ENCODE measurements around the gene RTKN. TPM values are rescaled to one million over a fixed set of nuclear protein-coding genes. Genes with fewer than 3 reads are reported as not detected.

Gene RTKN
- total and polyA plus RNA-seq, 2 of the 13 experiments (the other 11 are each of a cell fraction or from before 2014, with no cell fraction given) = 159 to 166 TPM

DNA sequence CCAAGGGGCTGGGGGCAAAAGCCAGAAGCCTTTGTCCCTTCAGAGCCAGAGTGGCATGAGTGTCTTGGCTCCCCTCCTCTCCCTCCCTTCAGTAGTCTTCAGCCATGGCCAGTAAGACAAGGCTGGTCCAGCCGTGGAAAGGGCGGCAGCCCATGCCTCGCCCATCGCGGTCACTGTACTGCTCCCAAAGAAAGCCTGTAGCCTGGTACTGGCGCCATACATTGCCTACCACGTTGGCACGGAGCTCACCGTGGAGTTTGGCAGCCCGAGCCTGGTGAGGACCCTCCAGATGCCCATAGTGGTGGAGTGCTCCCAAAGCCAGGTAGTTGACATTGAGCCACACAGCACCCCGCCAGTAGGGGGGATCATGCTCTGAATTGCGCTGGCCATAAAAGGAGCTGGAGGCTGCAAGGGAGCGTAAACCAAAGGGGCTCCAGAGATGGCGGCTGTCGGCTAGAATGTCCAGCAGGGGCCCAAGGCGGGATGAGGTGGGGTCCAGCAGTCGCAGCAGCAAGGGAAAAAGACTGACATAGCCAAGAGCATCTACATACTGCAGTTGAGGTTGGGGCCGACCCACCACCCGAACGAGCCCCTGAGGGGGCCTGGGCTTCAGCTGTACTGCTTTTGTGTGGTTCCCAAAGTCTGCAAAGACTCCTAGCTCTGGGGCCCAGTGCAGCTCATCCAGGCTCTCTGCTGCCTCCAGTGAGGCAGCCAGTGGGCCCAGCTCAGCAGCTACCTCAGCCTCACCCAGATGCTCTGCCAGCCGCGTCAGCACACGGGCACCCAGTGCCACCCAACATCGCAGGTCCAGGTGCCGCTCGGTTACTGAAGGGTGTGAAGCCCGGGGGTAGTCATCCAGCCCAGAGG, 19.7 kb upstream of the RTKN start:
- peaks cover 4% of the 10 kb centered on the region; the same call in 1 of the 2 replicates for H4K20me1 ChIP-seq (ENCODE audit: insufficient read depth, low read length)
- CTCF ChIA-PET (ENCODE audit: low intra/inter-chr PET ratio, low total read pairs) = interaction anchor here (0.8 to 1.4 kb wide), 2 partner anchors 71 to 126 kb away, joined by 4 to 5 read pairs; no protein-coding TSS in a partner anchor
- H3K4me1 ChIP-seq (ENCODE audit: insufficient read depth, low read length) = peaks cover 35% of the 10 kb centered on the region
- no peak overlapping the region for H3K4me2 ChIP-seq (ENCODE audit: low read depth, low read length)
- no peak overlapping the region for H3K9ac ChIP-seq (ENCODE audit: insufficient read depth, low read depth, low read length)
- POLR2A ChIA-PET = interaction anchor here (0.7 to 12.4 kb wide), 11 partner anchors 10 to 68 kb away, joined by 3 to 342 read pairs (median 6); partner anchors contain the start of genes AUP1, CCDC142, HTRA2 and MRPL53
- peaks cover 1 to 24% of the 10 kb centered on the region in 2 experiments for H3K36me3 ChIP-seq (replicated peaks in 1 of 2; ENCODE audit: control insufficient read depth in 1 of 2, insufficient read depth in 2 of 2, low read length in 2 of 2)
- H3K9me3 ChIP-seq (ENCODE audit: low read length) = no peaks in the 10 kb centered on the region
- H2AFZ ChIP-seq (ENCODE audit: low read length) = no peak overlapping the region
- H3K27me3 ChIP-seq (ENCODE audit: control insufficient read depth in 1 of 2, insufficient read depth in 2 of 2, low read length in 2 of 2) = no peaks in the 10 kb centered on the region; a peak in 1 of 5 replicates
- peaks cover 41% of the 10 kb centered on the region for H3K79me2 ChIP-seq (ENCODE audit: insufficient read depth, low read length)
- intact Hi-C loops (cut with micrococcal nuclease; ENCODE audit: unreplicated experiment) (no loop called here), in situ Hi-C loops (cut with HindIII; ENCODE audit: extremely low pct_ligation_motif_present, low pct_unique_long_range_greater_than_20kb) (no loop called here)
- DNase-seq (ENCODE audit: low spot score) (peak; percentile 51), ATAC-seq (no peak), FAIRE-seq (no peak)
- WGBS (ENCODE audit: low lambda C conversion rate) = 98% methylated on average over 14 of the region's 27 CpGs
- no peak overlapping the region for H3K4me3 ChIP-seq (replicated peaks in 1 of 3; ENCODE audit: insufficient read depth in 1 of 3, low read depth in 2 of 3, low read length in 3 of 3)
- no peak overlapping the region for H3K27ac ChIP-seq (ENCODE audit: extremely low read length, insufficient read depth, low read length)
- BruUV-seq (replicated peaks) = no TSS peak
- TF ChIP-seq ZBTB42 (CRISPR knock-in tag; IDR thresholded peaks at IDR 0.05) (no peak), ZNF263 (CRISPR knock-in tag; IDR thresholded peaks at IDR 0.05) (peak; percentile 99), EP300 (IDR thresholded peaks at IDR 0.05; ENCODE audit: low read depth in 2 of 2, low read length in 2 of 2) (no peak), EP300 (CRISPR knock-in tag; IDR thresholded peaks at IDR 0.05; ENCODE audit: borderline replicate concordance) (no peak), MEF2D (CRISPR knock-in tag; IDR thresholded peaks at IDR 0.05) (no peak), TMF1 (CRISPR knock-in tag; IDR thresholded peaks at IDR 0.05; ENCODE audit: low read depth) (no peak), KDM5B (CRISPR knock-in tag; IDR thresholded peaks at IDR 0.05; ENCODE audit: borderline replicate concordance) (0 out of 2 replicates have a peak, but pooled peaks have one; percentile 33), SIX4 (CRISPR knock-in tag; IDR thresholded peaks at IDR 0.05) (no peak), SP4 (CRISPR knock-in tag; IDR thresholded peaks at IDR 0.05) (peak; percentile 58; the same call in 1 of the 2 replicates), SRSF9 (IDR thresholded peaks at IDR 0.05; ENCODE audit: borderline replicate concordance, insufficient read depth, low read depth, low read length, poor library complexity, severe bottlenecking) (no peak), CAMTA2 (CRISPR knock-in tag; IDR thresholded peaks at IDR 0.05; ENCODE audit: borderline replicate concordance) (0 out of 2 replicates have a peak, but pooled peaks have one; percentile 58), MED1 (CRISPR knock-in tag; IDR thresholded peaks at IDR 0.05) (0 out of 2 replicates have a peak, but pooled peaks have one; percentile 31), HOXD1 (CRISPR knock-in tag; IDR thresholded peaks at IDR 0.05) (no peak), ZNF607 (CRISPR knock-in tag; IDR thresholded peaks at IDR 0.05; ENCODE audit: borderline replicate concordance) (0 out of 2 replicates have a peak, but pooled peaks have one; percentile 41), RBAK (CRISPR knock-in tag; IDR thresholded peaks at IDR 0.05) (no peak), ZNF12 (CRISPR knock-in tag; IDR thresholded peaks at IDR 0.05) (no peak), NKX3-1 (CRISPR knock-in tag; IDR thresholded peaks at IDR 0.05) (0 out of 2 replicates have a peak, but pooled peaks have one; percentile 21), ZNF317 (CRISPR knock-in tag; IDR thresholded peaks at IDR 0.05) (no peak)
- TF ChIP-seq, protein P1, sequence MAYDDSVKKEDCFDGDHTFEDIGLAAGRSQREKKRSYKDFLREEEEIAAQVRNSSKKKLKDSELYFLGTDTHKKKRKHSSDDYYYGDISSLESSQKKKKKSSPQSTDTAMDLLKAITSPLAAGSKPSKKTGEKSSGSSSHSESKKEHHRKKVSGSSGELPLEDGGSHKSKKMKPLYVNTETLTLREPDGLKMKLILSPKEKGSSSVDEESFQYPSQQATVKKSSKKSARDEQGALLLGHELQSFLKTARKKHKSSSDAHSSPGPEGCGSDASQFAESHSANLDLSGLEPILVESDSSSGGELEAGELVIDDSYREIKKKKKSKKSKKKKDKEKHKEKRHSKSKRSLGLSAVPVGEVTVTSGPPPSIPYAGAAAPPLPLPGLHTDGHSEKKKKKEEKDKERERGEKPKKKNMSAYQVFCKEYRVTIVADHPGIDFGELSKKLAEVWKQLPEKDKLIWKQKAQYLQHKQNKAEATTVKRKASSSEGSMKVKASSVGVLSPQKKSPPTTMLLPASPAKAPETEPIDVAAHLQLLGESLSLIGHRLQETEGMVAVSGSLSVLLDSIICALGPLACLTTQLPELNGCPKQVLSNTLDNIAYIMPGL (CRISPR knock-in tag; IDR thresholded peaks at IDR 0.05; ENCODE audit: borderline replicate concordance in 1 of 2, low read depth in 1 of 2) = peak in 1 of 2 experiments; percentile 16; a peak in 1 of 4 replicates
- TF ChIP-seq, protein P2, sequence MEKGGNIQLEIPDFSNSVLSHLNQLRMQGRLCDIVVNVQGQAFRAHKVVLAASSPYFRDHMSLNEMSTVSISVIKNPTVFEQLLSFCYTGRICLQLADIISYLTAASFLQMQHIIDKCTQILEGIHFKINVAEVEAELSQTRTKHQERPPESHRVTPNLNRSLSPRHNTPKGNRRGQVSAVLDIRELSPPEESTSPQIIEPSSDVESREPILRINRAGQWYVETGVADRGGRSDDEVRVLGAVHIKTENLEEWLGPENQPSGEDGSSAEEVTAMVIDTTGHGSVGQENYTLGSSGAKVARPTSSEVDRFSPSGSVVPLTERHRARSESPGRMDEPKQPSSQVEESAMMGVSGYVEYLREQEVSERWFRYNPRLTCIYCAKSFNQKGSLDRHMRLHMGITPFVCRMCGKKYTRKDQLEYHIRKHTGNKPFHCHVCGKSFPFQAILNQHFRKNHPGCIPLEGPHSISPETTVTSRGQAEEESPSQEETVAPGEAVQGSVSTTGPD (CRISPR knock-in tag; IDR thresholded peaks at IDR 0.05) = no peak
